T47D (cell line): ENCODE results near the gene SPAM1.
A peak's percentile ranks its signal among the peaks of the same experiment; 100 is the strongest.
"Not testable (repeated sequence)": the region's sequence is repeated elsewhere in the genome, so short reads cannot be mapped to it uniquely, and the experiment has no call there.

Experiments used
- DNase-seq, 2 experiments: peaks; one replicate each; pipeline versions ENCODE4 v3.0.0 to v3.0.0-alpha.2; 2011 to 2012; ENCODE audit warnings: low read depth in 1 of 2, low spot score in 1 of 2
- JUND ChIP-seq: IDR thresholded peaks from 2 replicates; pipeline ENCODE4 v1.6.1; 2012; ENCODE audit warnings: low read depth
- in situ Hi-C: cut with HindIII; loops from 2 replicates; pipeline ENCODE4 v1.10.0; 2016; ENCODE audit warnings: low sequenced_read_pairs, low pct_unique_long_range_greater_than_20kb

SPAM1 gene

GRCh38 chr7:123924941-123925340 lies at the start of gene SPAM1:
Gene SPAM1, plus strand, starts transcription at chr7:123925241. Its CDS starts 28,330 bp downstream, at chr7:123953571.
- in situ Hi-C loops, result no loop called here
- no peak for TF ChIP-seq JUND
- DNase-seq, result no peak

DNA sequence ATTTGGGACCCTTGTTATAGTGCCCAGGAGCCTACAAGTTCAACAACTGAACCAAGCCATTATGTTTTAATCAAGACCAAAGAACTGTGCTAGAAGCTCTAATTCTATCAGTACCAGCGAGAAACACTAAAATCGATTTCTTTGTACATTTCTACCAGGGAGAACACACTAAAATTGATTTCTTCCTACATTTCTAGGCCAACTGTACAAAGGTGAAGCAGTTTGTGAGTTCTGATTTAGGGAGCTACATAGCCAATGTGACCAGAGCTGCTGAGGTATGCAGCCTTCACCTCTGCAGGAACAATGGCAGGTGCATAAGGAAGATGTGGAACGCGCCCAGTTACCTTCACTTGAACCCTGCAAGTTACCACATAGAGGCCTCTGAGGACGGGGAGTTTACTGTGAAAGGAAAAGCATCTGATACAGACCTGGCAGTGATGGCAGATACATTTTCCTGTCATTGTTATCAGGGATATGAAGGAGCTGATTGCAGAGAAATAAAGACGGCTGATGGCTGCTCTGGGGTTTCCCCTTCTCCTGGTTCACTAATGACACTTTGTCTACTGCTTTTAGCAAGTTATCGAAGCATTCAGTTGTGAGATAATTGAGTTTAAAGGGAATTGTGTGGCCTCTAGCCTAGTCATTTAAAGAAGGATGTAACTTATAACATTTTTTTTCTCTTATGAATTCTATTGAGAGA lies 48.3 kb upstream of the SPAM1 start:
- no peak for DNase-seq
- no peak for TF ChIP-seq JUND
- in situ Hi-C loops, result no loop called here

DNA sequence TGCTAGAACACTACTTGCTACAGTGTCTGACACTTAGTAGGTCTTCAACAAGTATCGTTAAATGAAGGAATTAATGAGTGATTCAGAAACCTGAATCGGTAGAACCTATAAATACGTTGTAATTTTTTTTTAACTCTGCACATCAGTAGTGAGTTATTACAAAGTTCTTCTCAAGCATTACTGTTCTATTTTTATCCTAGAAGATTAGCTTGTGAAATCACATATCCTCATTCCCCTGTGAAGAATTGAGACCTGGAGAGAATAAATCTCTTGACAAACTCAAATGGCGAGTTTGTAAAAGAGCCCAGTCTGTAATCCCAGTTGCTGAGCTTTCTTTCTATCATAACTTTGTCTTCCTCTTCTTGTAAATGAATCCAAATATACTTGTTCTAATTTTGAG lies 45.4 kb upstream of the SPAM1 start:
- TF ChIP-seq JUND, result no peak
- in situ Hi-C loops, result no loop called here
- no peak for DNase-seq

DNA sequence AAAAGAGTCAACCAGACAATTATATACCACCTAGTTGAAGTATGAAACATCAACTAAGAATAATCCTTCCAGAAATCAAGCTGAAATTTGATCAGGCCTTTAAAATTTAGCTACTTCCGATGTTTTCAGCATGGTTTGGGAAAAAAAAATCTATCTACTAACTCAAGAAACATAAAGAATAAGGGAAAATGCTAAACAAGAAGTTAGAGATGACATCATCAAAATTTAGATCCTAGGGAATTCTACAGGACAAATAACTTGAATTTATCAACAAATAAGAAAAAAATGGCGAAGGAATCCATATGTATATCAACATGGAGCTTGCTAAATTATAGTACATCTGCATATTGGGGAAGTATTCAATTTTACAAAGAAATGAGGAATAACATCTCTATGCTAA lies 43.7 kb upstream of the SPAM1 start:
- no peak for TF ChIP-seq JUND
- in situ Hi-C loops, result no loop called here

GRCh38 chr7:123883154-123883553 lies 41.9 kb upstream of the SPAM1 start:
- no peak for DNase-seq
- in situ Hi-C loops, result no loop called here
- TF ChIP-seq JUND, result no peak

More for the DNA sequence above, 43.7 kb upstream of the SPAM1 start:
- no peak for DNase-seq

GRCh38 chr7:123888192-123888591 lies 36.8 kb upstream of the SPAM1 start:
- TF ChIP-seq JUND, result no peak
- DNase-seq, result no peak
- in situ Hi-C loops, result no loop called here

DNA sequence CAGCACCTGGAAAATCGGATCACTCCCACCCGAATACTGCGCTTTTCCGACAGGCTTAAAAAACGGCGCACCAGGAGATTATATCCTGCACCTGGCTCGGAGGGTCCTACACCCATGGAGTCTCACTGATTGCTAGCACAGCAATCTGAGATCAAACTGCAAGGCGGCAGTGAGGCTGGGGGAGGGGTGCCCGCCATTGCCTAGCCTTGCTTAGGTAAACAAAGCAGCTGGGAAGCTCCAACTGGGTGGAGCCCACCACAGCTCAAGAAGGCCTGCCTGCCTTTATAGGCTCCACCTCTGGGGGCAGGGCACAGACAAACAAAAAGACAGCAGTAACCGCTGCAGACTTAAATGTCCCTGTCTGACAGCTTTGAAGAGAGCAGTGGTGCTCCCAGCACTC lies 30.3 kb upstream of the SPAM1 start:
- in situ Hi-C loops, result not testable (repeated sequence)

GRCh38 chr7:123901101-123901500 lies 23.9 kb upstream of the SPAM1 start:
- DNase-seq, result peak; percentile 4 to 58
- in situ Hi-C loops, result no loop called here
- TF ChIP-seq JUND, result peak; percentile 73

More for the DNA sequence above, 30.3 kb upstream of the SPAM1 start:
- not testable (repeated sequence) for DNase-seq

GRCh38 chr7:123905714-123906113 lies 19.3 kb upstream of the SPAM1 start:
- no peak for DNase-seq
- in situ Hi-C loops, result no loop called here
- no peak for TF ChIP-seq JUND

DNA sequence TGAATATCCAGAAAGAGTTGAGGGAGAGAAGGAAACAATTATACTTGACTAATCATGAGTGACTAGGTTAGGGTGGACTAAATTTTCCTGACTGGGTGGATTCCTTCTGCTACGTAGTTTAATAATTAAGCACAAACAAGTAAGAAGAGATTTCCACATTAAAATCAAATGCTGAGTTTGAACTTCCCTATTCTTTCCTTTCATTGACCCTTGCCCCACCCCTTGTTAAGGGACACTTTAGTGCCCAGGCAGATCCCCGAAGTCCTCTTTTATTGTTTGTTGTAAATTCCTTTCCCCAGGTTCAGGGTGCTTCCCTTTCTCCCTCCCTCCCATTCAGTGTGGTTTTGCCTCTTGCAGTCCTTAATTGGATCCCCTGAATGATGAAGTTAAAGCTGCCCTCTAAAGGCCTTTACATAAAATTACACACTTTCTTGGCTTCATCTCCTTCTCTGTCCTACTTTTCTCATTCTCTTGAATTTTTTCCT lies 8.8 kb upstream of the SPAM1 start:
- no peak; the same call in 1 of the 2 replicates for TF ChIP-seq JUND
- in situ Hi-C loops, result no loop called here
- DNase-seq, result peak; percentile 7 to 63

DNA sequence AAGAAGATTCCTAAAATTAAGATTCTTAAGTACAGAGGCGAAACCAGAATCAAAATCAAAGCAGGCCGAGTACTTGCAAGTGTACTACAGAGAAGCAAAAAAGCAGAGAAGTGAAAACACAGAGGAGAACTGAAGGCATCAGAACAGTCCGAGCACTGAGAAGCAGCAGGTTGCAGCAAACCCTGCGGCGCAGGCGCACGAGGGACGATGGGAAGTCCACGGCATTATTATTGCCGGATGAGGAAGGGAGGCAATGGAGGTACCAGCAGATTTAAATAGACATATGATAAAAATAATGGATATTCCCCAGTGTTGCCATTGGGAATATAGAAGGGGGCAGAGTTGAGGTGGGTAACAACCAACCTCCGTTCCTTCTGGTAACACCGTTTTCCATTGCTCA lies 7.2 kb upstream of the SPAM1 start:
- no peak for DNase-seq
- no peak for TF ChIP-seq JUND
- in situ Hi-C loops, result no loop called here

- no peak for DNase-seq
- in situ Hi-C loops, result no loop called here
- TF ChIP-seq JUND, result no peak
Observed at GRCh38 chr7:123918309-123918708, 6.7 kb upstream of the SPAM1 start.

DNA sequence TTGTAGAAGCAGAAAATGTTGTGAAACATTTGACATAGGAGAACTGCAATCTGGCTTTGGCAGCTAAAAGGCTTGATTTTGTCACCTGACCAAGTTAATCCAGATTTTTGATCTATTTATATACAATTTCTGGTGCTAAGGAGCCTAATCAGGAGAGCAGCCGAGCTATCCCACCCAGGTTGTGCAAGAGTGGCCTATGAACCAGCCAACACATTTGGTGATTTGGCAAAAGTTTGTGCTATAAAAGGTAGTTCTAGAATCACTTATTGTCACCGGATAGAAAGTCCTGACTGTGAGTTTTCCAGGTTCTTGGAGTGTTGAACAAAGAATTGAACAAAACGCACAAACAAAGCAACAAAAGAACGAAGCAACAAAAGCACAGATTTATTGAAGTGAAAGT lies 1.4 kb upstream of the SPAM1 start:
- no peak for TF ChIP-seq JUND
- DNase-seq, result no peak
- in situ Hi-C loops, result no loop called here

DNA sequence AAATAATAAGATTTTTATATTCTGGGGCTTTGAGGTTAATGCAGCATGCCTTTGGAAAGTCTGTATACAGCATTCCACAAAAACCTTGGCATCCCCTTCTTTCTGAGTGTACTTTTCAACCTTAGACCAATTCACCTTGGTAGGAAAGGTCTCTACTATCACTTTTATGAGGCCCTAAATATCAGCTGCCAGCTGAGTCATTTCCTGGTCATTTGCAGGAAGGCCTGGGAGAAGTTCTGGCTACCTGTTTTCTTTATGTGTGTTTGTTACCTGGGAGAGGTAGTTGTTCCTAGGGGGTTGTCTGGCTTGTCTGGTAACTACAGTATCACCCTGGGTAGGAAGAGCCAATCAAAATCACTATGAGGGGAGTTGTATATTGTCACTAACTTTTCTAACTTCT lies 4.1 kb downstream of the SPAM1 start:
- in situ Hi-C loops, result no loop called here
- no peak for DNase-seq
- no peak for TF ChIP-seq JUND
